ENCODE measurements around the gene ULK3. TPM values are rescaled to one million over a fixed set of nuclear protein-coding genes. Genes with fewer than 3 reads are reported as not detected.

Gene ULK3
- polyA plus RNA-seq, 1 donor, result 49.3 TPM

GRCh38 chr15:74798388-74799254 lies 44.3 kb downstream of the ULK3 start:
- no peak for DNase-seq

GRCh38 chr15:74795966-74796625 lies 46.9 kb downstream of the ULK3 start:
- DNase-seq, result no peak

GRCh38 chr15:74794970-74795349 lies 48.0 kb downstream of the ULK3 start:
- no peak for DNase-seq

- no peak for DNase-seq
Observed at GRCh38 chr15:74794248-74794969, 48.5 kb downstream of the ULK3 start.

GRCh38 chr15:74793135-74794028 lies 49.6 kb downstream of the ULK3 start:
- DNase-seq, result no peak

- DNase-seq, result no peak
Observed at GRCh38 chr15:74792227-74793016, 50.5 kb downstream of the ULK3 start.

- no peak for DNase-seq
Observed at GRCh38 chr15:74791667-74792066, 51.3 kb downstream of the ULK3 start.

- DNase-seq, result no peak
Observed at GRCh38 chr15:74791007-74791406, 51.9 kb downstream of the ULK3 start.

- peak; percentile 59 for DNase-seq
Observed at GRCh38 chr15:74790080-74790916, 52.7 kb downstream of the ULK3 start.

GRCh38 chr15:74789741-74790079 lies 53.2 kb downstream of the ULK3 start:
- no peak for DNase-seq

GRCh38 chr15:74789171-74789631 lies 53.8 kb downstream of the ULK3 start:
- DNase-seq, result no peak

GRCh38 chr15:74788683-74789151 lies 54.2 kb downstream of the ULK3 start:
- no peak for DNase-seq

GRCh38 chr15:74788042-74788682 lies 54.8 kb downstream of the ULK3 start:
- DNase-seq, result no peak

- DNase-seq, result peak; percentile 34
Observed at GRCh38 chr15:74787251-74788041, 55.5 kb downstream of the ULK3 start.

GRCh38 chr15:74786551-74787165 lies 56.3 kb downstream of the ULK3 start:
- DNase-seq, result no peak
